Vagina (tissue), 2 donors: ENCODE measurements around the gene RPL22. TPM values are rescaled to one million over a fixed set of nuclear protein-coding genes. Genes with fewer than 3 reads are reported as not detected.

ENCODE experiments used
- DNase-seq, 2 donors: peaks; one replicate each; pipeline ENCODE4 v3.0.0-alpha.2; 2017; ENCODE audit errors: extremely low spot score in 2 of 2
- H3K27ac ChIP-seq: fragments of 200-600 bp; sonication (generic); one replicate; pipeline ENCODE4 v1.5.1; 2019
- H3K27me3 ChIP-seq: fragments of 200-600 bp; sonication (generic); one replicate; pipeline ENCODE4 v1.5.1; 2019
- H3K36me3 ChIP-seq, 2 donors: fragments of 200-600 bp; sonication (generic); one replicate each; pipeline ENCODE4 v1.5.1; 2017 to 2019
- H3K4me1 ChIP-seq: fragments of 200-600 bp; sonication (generic); one replicate; pipeline ENCODE4 v1.5.1; 2019
- H3K4me3 ChIP-seq, 2 donors: fragments of 200-600 bp; sonication (generic); 1 replicate in 1 of 2; 2 replicates in 1 of 2; pipeline ENCODE4 v1.5.1; 2016 to 2019
- H3K9me3 ChIP-seq: fragments of 200-600 bp; sonication (generic); one replicate; pipeline ENCODE4 v1.5.1; 2019
- POLR2A ChIP-seq, 2 donors: fragments of 450-650 bp; IDR thresholded peaks; one replicate each; pipeline ENCODE4 v1.6.1; 2017; ENCODE audit warnings: antibody characterized with exemption in 2 of 2, mild to moderate bottlenecking in 2 of 2, moderate library complexity in 2 of 2
- POLR2AphosphoS5 ChIP-seq, 2 donors: sonication (generic); formaldehyde crosslinking; IDR thresholded peaks; one replicate each; pipeline ENCODE4 v1.9.0; 2017; ENCODE audit warnings: antibody characterized with exemption in 2 of 2, mild to moderate bottlenecking in 2 of 2, low read depth in 1 of 2; ENCODE audit not compliant: insufficient read depth in 1 of 2
- intact Hi-C: fragments of 100-400 bp; cut with DNase I; formaldehyde crosslinking; loops from one replicate; pipeline ENCODE4 v1.15.1; 2023
- total RNA-seq: library from RNA; depleted of rRNA; stranded (reverse); fragments of >200 nt; gene quantifications from one replicate; pipeline ENCODE4 v1.2.3, GENCODE V29; 2016
- TF ChIP-seq, protein P1 (sequence below), 3 experiments: fragments of 450-650 bp in 2 of 3; fragments of 200-600 bp in 1 of 3; sonication (generic) in 1 of 3; IDR thresholded peaks; one replicate each; pipeline ENCODE4 v1.5.1; 2017 to 2019; ENCODE audit warnings: antibody characterized with exemption in 3 of 3, mild to moderate bottlenecking in 2 of 3, moderate library complexity in 2 of 3

RPL22 gene
- total RNA-seq, 1 donor from 2014 or later: 154 TPM

DNA sequence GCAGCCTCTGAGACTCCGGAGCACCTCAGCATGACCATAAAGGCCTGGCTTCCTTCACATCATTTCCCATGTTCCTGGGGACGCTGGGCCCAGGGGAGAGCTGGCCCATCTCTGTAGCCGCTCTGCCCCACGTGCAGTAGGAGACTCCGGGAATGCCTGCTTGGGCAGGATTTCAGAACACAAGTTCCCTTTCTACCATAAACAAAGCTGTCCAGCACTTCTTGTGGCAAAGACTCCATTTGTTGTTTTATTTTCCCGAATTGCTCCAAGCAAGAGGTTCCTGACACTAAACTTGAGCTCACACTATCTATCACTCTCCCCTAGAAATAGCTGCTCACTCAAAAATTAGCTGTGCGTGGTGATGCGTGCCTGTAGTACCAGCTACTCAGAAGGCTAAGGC, 41.2 kb downstream of the RPL22 start:
- no peak for DNase-seq
- Histone ChIP-seq H3K27me3 (no peaks in the 10 kb centered on the region), H3K27ac (no peak overlapping the region), H3K36me3 (no peaks in the 10 kb centered on the region), H3K4me3 (no peak overlapping the region), H3K9me3 (no peaks in the 10 kb centered on the region), H3K4me1 (no peaks in the 10 kb centered on the region)
- intact Hi-C loops: no loop called here
- no peak for TF ChIP-seq POLR2A (IDR thresholded peaks at IDR 0.05)
- TF ChIP-seq, protein P1, sequence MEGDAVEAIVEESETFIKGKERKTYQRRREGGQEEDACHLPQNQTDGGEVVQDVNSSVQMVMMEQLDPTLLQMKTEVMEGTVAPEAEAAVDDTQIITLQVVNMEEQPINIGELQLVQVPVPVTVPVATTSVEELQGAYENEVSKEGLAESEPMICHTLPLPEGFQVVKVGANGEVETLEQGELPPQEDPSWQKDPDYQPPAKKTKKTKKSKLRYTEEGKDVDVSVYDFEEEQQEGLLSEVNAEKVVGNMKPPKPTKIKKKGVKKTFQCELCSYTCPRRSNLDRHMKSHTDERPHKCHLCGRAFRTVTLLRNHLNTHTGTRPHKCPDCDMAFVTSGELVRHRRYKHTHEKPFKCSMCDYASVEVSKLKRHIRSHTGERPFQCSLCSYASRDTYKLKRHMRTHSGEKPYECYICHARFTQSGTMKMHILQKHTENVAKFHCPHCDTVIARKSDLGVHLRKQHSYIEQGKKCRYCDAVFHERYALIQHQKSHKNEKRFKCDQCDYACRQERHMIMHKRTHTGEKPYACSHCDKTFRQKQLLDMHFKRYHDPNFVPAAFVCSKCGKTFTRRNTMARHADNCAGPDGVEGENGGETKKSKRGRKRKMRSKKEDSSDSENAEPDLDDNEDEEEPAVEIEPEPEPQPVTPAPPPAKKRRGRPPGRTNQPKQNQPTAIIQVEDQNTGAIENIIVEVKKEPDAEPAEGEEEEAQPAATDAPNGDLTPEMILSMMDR (IDR thresholded peaks at IDR 0.05): no peak
- TF ChIP-seq POLR2AphosphoS5 (IDR thresholded peaks at IDR 0.05; ENCODE audit: insufficient read depth in 1 of 2, low read depth in 1 of 2): no peak

DNA sequence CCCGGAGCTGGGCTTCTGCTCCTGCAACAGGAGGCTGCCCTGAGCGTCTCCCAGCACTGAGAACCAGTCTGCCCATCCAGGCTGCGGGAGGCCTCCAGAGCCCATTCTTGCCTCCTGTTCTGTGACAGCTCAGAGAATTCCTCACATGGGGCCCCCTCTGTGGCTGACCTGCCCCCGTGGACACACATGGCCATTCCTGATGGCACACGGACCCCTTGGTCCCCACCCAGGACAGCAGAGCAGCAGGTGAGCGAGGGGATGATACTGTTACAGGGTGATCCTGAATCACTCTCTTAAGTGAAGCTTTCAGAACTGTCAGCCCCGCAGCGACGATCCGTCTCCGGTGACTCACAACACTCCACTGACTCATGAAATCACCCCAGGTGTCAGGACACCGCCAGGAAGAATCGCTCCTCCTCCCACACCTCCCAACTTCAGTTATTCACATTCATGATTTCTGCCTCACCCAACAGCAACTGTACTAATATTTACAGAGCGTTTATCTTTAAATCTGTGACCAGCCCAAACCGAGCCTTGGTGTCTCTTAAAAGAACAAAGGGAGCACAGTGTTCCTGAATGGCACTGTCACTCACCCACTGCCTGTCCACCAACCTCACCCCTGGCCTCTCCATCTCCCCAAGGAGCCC, 41.7 kb downstream of the RPL22 start:
- no peak overlapping the region for H3K27ac ChIP-seq
- H3K4me3 ChIP-seq: no peak overlapping the region
- H3K27me3 ChIP-seq: no peaks in the 10 kb centered on the region
- no peaks in the 10 kb centered on the region for H3K4me1 ChIP-seq
- intact Hi-C loops: no loop called here
- no peak for TF ChIP-seq POLR2A (IDR thresholded peaks at IDR 0.05)
- TF ChIP-seq POLR2AphosphoS5 (IDR thresholded peaks at IDR 0.05; ENCODE audit: insufficient read depth in 1 of 2, low read depth in 1 of 2): peak; percentile 10 to 43
- TF ChIP-seq, protein P1 (IDR thresholded peaks at IDR 0.05): no peak
- no peaks in the 10 kb centered on the region for H3K36me3 ChIP-seq
- DNase-seq: no peak
- no peaks in the 10 kb centered on the region for H3K9me3 ChIP-seq

DNA sequence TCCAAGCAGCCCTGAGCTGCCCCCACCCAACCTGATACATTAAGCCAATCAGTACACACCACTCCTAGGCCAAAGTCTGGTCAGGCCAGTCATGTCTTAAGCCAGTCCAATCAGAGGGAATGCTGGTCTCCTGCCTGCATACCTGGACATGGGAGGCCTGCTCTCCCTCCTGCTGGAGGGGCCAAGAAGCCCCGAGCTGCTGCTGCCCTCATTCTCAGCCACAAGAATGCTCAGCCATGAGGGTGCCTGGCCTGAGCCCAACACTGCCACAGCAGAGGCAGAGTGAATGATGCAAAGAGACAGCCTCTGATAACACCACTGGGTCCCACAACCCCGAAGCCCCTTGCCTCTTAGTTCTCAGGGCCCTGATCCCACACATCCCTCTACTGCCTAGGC, 42.3 kb downstream of the RPL22 start:
- H3K9me3 ChIP-seq: no peaks in the 10 kb centered on the region
- H3K27me3 ChIP-seq: no peaks in the 10 kb centered on the region
- no peak for DNase-seq
- H3K36me3 ChIP-seq: no peaks in the 10 kb centered on the region
- H3K4me3 ChIP-seq: no peak overlapping the region
- H3K27ac ChIP-seq: no peak overlapping the region
- TF ChIP-seq POLR2AphosphoS5 (IDR thresholded peaks at IDR 0.05; ENCODE audit: insufficient read depth in 1 of 2, low read depth in 1 of 2) (no peak), POLR2A (IDR thresholded peaks at IDR 0.05) (no peak)
- TF ChIP-seq, protein P1 (IDR thresholded peaks at IDR 0.05): no peak
- H3K4me1 ChIP-seq: no peaks in the 10 kb centered on the region
- intact Hi-C loops: no loop called here

DNA sequence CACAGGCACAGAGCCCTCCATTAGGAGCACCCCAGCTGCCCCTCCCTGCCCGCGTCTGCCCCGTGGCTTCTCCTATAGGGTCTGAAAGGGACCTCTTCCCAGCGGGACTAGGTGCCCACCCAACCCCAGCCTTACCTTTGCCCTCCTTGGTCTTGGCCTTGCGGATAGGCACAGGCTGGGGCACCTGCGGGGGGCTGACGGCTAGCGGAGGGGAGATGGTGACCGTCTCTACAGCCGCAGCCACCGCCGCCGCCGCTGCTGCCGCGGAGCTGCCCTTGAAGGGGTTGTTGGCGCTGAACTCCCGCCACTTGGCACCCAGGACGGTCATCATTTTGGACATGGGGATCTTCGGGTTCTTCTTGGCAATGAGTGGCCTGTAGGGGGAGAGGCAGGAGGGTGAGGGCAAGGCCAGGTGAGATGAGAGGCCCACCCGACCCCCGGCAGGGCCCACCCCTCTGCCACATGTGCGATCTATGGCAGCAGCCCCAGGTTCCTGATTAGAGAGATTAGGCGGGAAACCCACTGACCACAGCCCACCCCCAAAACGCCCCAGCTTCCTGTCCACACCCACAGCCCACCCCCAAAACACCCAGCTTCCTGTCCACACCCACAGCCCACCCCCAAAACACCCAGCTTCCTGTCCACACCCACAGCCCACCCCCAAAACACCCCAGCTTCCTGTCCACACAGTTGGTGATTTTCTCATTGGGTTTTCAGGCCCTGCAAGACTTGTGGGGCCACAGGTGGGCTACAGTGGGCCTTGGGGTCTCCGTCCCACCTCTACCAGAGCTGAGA, 44.7 kb downstream of the RPL22 start:
- H3K4me3 ChIP-seq: no peak overlapping the region
- DNase-seq: no peak
- H3K9me3 ChIP-seq: no peaks in the 10 kb centered on the region
- H3K36me3 ChIP-seq: no peaks in the 10 kb centered on the region
- TF ChIP-seq, protein P1 (IDR thresholded peaks at IDR 0.05): no peak
- TF ChIP-seq POLR2AphosphoS5 (IDR thresholded peaks at IDR 0.05; ENCODE audit: insufficient read depth in 1 of 2, low read depth in 1 of 2) (no peak), POLR2A (IDR thresholded peaks at IDR 0.05) (no peak)
- H3K27ac ChIP-seq: no peak overlapping the region
- H3K27me3 ChIP-seq: no peaks in the 10 kb centered on the region
- intact Hi-C loops: no loop called here
- no peaks in the 10 kb centered on the region for H3K4me1 ChIP-seq

DNA sequence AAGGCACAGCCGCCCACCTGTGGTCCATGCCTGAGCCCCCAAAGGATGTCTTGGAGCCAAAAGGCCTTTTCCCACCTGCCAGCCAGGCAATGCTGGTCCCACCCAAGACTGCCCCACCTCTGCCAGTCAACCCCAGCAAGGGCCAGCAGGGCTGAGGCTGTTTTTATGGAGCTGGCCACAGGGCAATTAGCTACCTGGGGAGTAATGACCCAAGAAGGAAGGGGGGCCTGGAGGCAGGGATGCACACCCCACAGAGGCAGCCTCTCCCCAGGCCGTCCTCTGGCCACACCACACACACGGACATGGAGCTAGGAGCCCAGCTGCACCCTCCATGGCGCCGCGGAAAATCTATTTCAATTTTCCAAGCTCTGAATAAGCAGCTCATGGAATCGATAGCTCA, 46.5 kb downstream of the RPL22 start:
- no peak for DNase-seq
- H3K9me3 ChIP-seq: no peaks in the 10 kb centered on the region
- TF ChIP-seq POLR2A (IDR thresholded peaks at IDR 0.05) (no peak), POLR2AphosphoS5 (IDR thresholded peaks at IDR 0.05; ENCODE audit: insufficient read depth in 1 of 2, low read depth in 1 of 2) (no peak)
- TF ChIP-seq, protein P1 (IDR thresholded peaks at IDR 0.05): no peak
- peaks cover 8% of the 10 kb centered on the region for H3K4me1 ChIP-seq
- intact Hi-C loops: no loop called here
- no peaks in the 10 kb centered on the region for H3K27me3 ChIP-seq
- no peak overlapping the region for H3K4me3 ChIP-seq
- no peaks in the 10 kb centered on the region for H3K36me3 ChIP-seq
- H3K27ac ChIP-seq: no peak overlapping the region
